ENCODE measurements around the gene RALGDS. TPM values are rescaled to one million over a fixed set of nuclear protein-coding genes. Genes with fewer than 3 reads are reported as not detected.
"Not testable (repeated sequence)": the region's sequence is repeated elsewhere in the genome, so short reads cannot be mapped to it uniquely, and the experiment has no call there.

Gene RALGDS
- total and polyA plus RNA-seq, 2 experiments from 2014 or later = 50.4 to 58.3 TPM

DNA sequence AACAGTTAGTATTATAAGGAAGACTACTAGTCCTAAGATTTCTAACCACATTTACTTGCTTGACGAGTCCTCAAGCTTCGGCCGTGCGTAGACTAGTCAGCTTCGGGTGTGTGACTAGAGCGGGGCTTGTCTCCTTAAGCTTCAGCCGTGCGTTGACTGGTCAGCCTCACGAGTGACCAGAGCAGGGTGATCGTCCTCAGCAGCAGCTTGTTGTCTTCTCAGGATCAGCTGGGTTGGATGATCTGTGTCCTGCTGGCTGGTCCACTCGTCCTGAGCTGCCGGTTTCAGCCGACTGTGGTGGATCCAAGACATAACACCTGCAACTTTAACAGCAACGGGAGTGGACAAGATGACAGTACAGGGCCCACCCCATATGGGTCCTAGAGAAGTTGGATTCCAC is 42.6 kb downstream of the RALGDS start:
- TF ChIP-seq CTCF (IDR thresholded peaks at IDR 0.05; ENCODE audit: low read depth, low read length) = no peak
- Histone ChIP-seq H3K27me3 (no peaks in the 10 kb centered on the region), H3K9me3 (ENCODE audit: low read depth) (no peaks in the 10 kb centered on the region), H3K27ac (no peak overlapping the region), H3K4me1 (ENCODE audit: low read depth) (no peaks in the 10 kb centered on the region), H3K36me3 (no peaks in the 10 kb centered on the region), H3K4me3 (no peak overlapping the region)
- no peak for DNase-seq (ENCODE audit: low read depth in 1 of 2, low spot score in 1 of 2)

DNA sequence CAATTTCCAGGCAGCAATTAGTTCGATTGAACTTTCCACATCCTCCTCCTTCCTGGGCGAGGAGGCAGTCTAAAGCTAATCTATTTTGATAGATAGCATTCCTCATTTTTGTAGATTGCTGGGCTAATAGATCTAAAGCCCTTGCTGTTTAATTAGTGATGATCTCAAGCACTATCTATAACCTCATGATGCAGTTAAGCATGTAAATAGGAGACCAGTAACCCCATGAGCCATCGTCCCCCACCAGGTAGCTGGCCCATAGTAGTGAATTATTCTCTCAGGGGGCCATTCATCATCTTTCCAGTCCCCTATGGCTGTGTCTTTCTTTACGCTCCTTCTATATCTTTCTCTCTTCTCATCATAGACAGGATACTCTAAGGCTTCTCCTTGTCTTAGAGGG is 44.3 kb downstream of the RALGDS start:
- no peaks in the 10 kb centered on the region for H3K27me3 ChIP-seq
- DNase-seq (ENCODE audit: low read depth in 1 of 2, low spot score in 1 of 2) = no peak
- H3K4me3 ChIP-seq = no peak overlapping the region
- no peaks in the 10 kb centered on the region for H3K9me3 ChIP-seq (ENCODE audit: low read depth)
- H3K27ac ChIP-seq = no peak overlapping the region
- TF ChIP-seq CTCF (IDR thresholded peaks at IDR 0.05; ENCODE audit: low read depth, low read length) = no peak
- no peaks in the 10 kb centered on the region for H3K36me3 ChIP-seq
- H3K4me1 ChIP-seq (ENCODE audit: low read depth) = no peaks in the 10 kb centered on the region

DNA sequence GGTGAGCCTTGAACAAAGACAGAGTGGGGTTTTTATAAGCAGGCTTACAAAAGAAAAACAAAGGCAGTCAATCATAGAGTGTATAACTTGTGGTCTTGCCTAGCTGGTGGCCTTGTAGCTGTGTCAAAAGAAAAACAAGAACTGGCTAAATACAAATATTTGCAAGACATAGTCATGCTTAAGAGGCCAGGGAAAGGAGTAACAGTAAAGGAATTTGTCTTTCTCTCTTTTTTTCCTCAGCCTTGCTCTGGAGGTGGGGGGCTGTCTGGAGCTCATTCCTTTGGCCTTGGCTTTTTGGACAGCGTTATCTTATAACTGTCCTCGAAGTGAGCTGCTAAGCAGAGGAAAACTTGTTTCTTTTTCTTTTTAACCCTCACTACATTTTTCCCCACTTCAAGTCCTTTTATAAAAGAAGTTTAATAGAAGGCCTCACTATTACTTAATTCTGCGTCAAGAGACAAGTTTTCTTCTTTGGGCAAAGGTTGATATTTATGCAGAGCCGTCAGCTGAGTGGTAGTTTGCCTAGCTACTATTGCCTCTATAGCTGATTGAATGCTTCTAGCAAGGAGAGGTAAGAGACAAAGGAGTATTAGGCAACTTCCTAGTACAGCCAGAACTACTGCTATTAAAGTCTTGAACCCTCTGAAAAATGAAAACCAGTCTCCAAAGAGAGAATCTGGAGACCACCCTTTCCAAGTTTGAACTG is 45.0 kb downstream of the RALGDS start:
- no peaks in the 10 kb centered on the region for H3K36me3 ChIP-seq
- H3K27me3 ChIP-seq = no peaks in the 10 kb centered on the region
- no peak overlapping the region for H3K27ac ChIP-seq
- DNase-seq (ENCODE audit: low read depth in 1 of 2, low spot score in 1 of 2) = peak in 1 of 2 donors; percentile 81
- no peak overlapping the region for H3K4me3 ChIP-seq
- no peak for TF ChIP-seq CTCF (IDR thresholded peaks at IDR 0.05; ENCODE audit: low read depth, low read length)
- H3K9me3 ChIP-seq (ENCODE audit: low read depth) = no peaks in the 10 kb centered on the region
- H3K4me1 ChIP-seq (ENCODE audit: low read depth) = no peaks in the 10 kb centered on the region

DNA sequence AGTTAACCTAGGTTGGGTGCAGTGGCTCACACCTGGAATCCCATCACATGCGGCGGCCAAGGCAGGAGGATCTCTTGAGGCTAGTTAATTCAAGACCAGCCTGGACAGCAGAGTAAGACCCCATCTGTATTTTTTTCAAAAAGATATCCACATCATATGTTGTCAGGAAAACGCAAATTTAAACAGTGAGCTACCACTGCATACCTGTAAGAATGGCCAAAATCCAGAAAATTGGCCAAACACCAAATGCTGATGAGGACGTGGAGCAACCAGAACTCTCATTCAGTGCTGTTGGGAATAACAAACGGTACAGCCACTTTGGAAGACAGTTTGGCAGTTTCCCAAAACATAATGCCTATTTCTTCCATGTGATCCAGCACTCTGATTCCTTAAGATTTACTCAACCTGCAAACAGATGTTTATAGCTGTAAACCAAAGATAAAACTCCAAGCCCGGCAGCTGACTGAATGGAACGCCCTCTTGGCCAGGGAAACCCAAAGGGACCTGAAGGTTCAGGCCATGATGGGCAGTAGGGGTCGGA is 46.9 kb downstream of the RALGDS start:
- DNase-seq (ENCODE audit: low read depth in 1 of 2, low spot score in 1 of 2) = peak in 1 of 2 donors; percentile 39
- no peaks in the 10 kb centered on the region for H3K9me3 ChIP-seq (ENCODE audit: low read depth)
- no peaks in the 10 kb centered on the region for H3K27me3 ChIP-seq
- H3K4me3 ChIP-seq = no peak overlapping the region
- no peaks in the 10 kb centered on the region for H3K4me1 ChIP-seq (ENCODE audit: low read depth)
- H3K36me3 ChIP-seq = no peaks in the 10 kb centered on the region
- H3K27ac ChIP-seq = no peak overlapping the region
- TF ChIP-seq CTCF (IDR thresholded peaks at IDR 0.05; ENCODE audit: low read depth, low read length) = no peak

DNA sequence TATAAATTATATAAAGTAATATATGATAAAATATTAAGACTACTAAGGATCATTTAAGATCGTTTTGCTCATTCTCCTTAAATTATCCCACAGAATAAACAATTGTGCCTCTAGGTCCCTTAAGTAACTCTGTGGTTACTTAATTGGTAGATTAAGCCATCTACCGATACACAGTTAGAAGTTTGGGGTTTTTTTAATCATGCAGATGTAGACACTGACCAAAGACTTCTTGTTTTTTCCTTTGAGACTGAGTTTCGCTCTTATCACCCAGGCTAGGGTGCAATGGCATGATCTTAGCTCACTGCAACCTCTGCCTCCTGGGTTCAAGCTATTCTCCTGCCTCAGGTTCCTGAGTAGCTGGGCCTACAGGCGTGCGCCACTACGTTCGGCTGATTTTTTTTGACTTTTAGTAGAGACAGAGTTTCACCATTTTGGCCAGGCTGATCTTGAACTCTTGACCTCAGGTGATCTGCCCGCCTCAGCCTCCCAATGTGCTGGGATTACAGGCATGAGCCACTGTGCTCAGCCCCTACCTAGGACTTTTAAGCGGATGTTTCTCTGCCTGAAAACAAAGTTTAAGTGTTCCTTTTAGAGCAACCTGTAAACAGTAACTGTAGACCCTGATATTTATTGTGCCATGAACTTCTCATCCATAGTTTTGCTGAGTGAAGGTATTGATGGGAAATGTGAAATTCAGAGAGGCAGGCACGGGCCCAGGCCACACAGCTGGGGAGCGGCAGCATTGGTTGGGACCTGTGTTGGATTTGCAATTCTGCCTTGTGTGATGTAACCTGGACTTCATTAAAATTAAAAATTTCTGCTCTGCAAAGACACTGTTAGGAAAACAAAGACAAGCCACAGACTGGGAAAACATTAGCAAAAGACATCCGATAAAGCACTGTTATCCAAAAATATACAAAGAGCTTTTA is 47.7 kb downstream of the RALGDS start:
- no peaks in the 10 kb centered on the region for H3K36me3 ChIP-seq
- no peaks in the 10 kb centered on the region for H3K27me3 ChIP-seq
- no peak overlapping the region for H3K27ac ChIP-seq
- TF ChIP-seq CTCF (IDR thresholded peaks at IDR 0.05; ENCODE audit: low read depth, low read length) = no peak
- no peaks in the 10 kb centered on the region for H3K9me3 ChIP-seq (ENCODE audit: low read depth)
- no peak overlapping the region for H3K4me3 ChIP-seq
- no peaks in the 10 kb centered on the region for H3K4me1 ChIP-seq (ENCODE audit: low read depth)
- no peak for DNase-seq (ENCODE audit: low read depth in 1 of 2, low spot score in 1 of 2)

DNA sequence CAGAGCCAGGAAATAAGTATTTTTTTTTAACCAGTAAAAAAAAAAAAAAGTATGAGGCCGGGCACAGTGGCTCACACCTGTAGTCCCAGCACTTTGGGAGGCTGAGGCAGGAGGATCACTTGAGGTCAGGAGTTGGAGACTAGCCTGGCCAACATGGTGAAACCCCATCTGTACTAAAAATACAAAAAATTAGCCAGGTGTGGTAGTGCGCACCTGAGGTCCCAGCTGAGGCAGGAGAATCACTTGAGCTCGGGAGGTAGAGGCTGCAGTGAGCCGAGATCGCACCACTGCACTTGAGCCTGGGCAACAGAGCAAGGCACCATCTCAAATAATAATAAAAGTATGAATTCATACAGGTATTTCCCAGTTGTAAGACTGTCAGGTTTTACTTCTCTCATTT is 48.8 kb downstream of the RALGDS start:
- H3K27me3 ChIP-seq; DNase-seq (ENCODE audit: low read depth in 1 of 2, low spot score in 1 of 2); H3K27ac ChIP-seq; H3K9me3 ChIP-seq (ENCODE audit: low read depth); H3K36me3 ChIP-seq; H3K4me1 ChIP-seq (ENCODE audit: low read depth); H3K4me3 ChIP-seq: not testable (repeated sequence)

All from cardiac muscle cell (in vitro differentiated cells and primary cell).